ENCODE data around the gene OR2V1.
"Not testable (repeated sequence)": the region's sequence is repeated elsewhere in the genome, so short reads cannot be mapped to it uniquely, and the experiment has no call there.

DNA sequence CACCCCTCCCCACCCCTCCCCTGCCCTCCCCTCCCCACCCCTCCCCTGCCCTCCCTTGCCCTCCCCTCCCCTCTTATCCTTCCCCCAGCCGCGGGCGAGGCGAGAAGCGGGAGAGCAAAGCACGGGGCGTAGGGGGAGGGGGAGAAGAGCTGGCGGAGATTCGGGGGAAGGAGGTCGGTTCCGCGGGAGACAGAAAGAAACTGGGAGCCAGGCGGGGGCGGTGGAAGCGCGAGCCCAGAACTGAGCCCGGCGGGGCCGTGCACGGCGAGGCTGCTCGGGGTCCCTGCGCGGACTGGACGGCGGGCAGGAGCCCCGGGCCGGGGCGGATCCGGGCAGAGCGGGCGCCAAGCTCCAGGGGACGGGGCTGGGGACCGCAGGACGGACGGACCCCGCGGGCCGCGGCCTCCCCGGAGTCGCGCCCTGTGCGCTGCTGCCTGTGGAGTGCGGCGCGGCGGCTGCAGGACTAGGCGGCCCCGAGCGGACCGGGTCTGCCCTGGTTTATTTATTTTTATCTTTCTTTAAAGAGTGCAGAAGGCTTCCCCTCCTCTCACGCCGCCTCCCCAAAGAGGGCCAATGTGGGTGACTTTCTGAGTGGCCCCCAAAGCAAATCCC is 29.8 kb downstream of the OR2V1 start:
- TF ChIP-seq, protein P1, sequence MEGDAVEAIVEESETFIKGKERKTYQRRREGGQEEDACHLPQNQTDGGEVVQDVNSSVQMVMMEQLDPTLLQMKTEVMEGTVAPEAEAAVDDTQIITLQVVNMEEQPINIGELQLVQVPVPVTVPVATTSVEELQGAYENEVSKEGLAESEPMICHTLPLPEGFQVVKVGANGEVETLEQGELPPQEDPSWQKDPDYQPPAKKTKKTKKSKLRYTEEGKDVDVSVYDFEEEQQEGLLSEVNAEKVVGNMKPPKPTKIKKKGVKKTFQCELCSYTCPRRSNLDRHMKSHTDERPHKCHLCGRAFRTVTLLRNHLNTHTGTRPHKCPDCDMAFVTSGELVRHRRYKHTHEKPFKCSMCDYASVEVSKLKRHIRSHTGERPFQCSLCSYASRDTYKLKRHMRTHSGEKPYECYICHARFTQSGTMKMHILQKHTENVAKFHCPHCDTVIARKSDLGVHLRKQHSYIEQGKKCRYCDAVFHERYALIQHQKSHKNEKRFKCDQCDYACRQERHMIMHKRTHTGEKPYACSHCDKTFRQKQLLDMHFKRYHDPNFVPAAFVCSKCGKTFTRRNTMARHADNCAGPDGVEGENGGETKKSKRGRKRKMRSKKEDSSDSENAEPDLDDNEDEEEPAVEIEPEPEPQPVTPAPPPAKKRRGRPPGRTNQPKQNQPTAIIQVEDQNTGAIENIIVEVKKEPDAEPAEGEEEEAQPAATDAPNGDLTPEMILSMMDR (IDR thresholded peaks at IDR 0.05), result not testable (repeated sequence)
- TF ChIP-seq POLR2AphosphoS5 (IDR thresholded peaks at IDR 0.05), result not testable (repeated sequence)

Data from upper lobe of left lung (tissue), 4 donors.